Cardiac muscle cell (in vitro differentiated cells and primary cell): Measurements from ENCODE around the gene ACP6. TPM values are rescaled to one million over a fixed set of nuclear protein-coding genes. Genes with fewer than 3 reads are reported as not detected.
A peak's percentile ranks its signal among the peaks of the same experiment; 100 is the strongest.

Experiments used
- DNase-seq, 2 donors: peaks; one replicate each; pipeline versions ENCODE4 v3.0.0 to v3.0.0-alpha.2; 2010 to 2017; ENCODE audit warnings: low read depth in 1 of 2, low spot score in 1 of 2
- H3K27ac ChIP-seq: fragments of 200-600 bp; sonication (generic); 2 replicates; pipeline ENCODE4 v1.5.1; 2016
- H3K27me3 ChIP-seq: fragments of 200-600 bp; sonication (generic); 2 replicates; pipeline ENCODE4 v1.6.0; 2016; ENCODE audit warnings: control low read depth
- H3K36me3 ChIP-seq: fragments of 200-600 bp; sonication (generic); 2 replicates; pipeline ENCODE4 v1.5.1; 2016; ENCODE audit warnings: control low read depth
- H3K4me1 ChIP-seq: fragments of 200-600 bp; sonication (generic); 2 replicates; pipeline ENCODE4 v1.8.1; 2017; ENCODE audit warnings: low read depth, mild to moderate bottlenecking, mixed run types
- H3K4me3 ChIP-seq: fragments of 200-600 bp; sonication (generic); 2 replicates; pipeline ENCODE4 v1.5.1; 2016; ENCODE audit warnings: mild to moderate bottlenecking
- H3K9me3 ChIP-seq: fragments of 200-600 bp; sonication (generic); 2 replicates; pipeline ENCODE4 v1.5.1; 2017; ENCODE audit warnings: low read depth, mild to moderate bottlenecking, control low read depth
- CTCF ChIP-seq: IDR thresholded peaks from 2 replicates; pipeline ENCODE4 v1.5.1; 2012; ENCODE audit warnings: low read depth, mild to moderate bottlenecking, low read length
- polyA plus RNA-seq: library from polyadenylated mRNA; unstranded; fragments of >200 nt; fragmentation: Nextera tagmentation; extraction: Ambion mirVana; gene quantifications from 2 replicates; pipeline ENCODE4 v1.2.1, GENCODE V29; 2016
- total RNA-seq: library from RNA; depleted of rRNA; stranded (reverse); fragments of >200 nt; gene quantifications from 2 replicates; pipeline ENCODE4 v1.2.3, GENCODE V29; 2016

The ACP6 gene
- total and polyA plus RNA-seq, 2 experiments from 2014 or later, result 45.7 to 73.9 TPM

- H3K36me3 ChIP-seq, result peaks cover 75% of the 10 kb centered on the region
Observed at GRCh38 chr1:147613506-147613905, 56.8 kb downstream of the ACP6 start.

DNA sequence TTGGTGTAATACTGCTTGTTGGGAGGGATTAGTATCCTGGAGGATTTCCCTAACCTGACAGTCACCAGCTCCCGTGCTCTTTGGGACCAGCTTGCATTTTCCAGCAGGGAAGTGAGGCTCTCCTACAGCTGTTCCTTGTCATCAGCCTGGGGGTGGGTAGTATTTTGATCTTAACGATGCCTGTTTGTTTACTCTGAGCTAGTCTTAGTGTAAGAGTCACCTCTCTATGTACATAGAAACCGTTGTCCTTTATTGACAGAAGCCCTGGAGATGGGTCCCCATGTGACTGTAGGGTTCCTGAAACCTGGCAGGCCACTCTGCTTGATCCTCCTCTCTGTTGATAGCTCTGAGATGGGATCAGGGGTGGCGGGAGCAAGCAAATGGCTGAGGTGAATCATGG, 58.0 kb downstream of the ACP6 start:
- peaks cover 65% of the 10 kb centered on the region for H3K36me3 ChIP-seq
- H3K4me1 ChIP-seq, result peaks cover 12% of the 10 kb centered on the region
- no peak overlapping the region for H3K4me3 ChIP-seq
- TF ChIP-seq CTCF, result no peak
- H3K27me3 ChIP-seq, result no peaks in the 10 kb centered on the region
- DNase-seq, result no peak
- H3K27ac ChIP-seq, result no peak overlapping the region
- H3K9me3 ChIP-seq, result no peaks in the 10 kb centered on the region

More at GRCh38 chr1:147613506-147613905, 56.8 kb downstream of the ACP6 start:
- Histone ChIP-seq H3K4me1 (peaks cover 3% of the 10 kb centered on the region), H3K4me3 (no peak overlapping the region), H3K9me3 (no peaks in the 10 kb centered on the region), H3K27ac (no peak overlapping the region), H3K27me3 (no peaks in the 10 kb centered on the region)
- TF ChIP-seq CTCF, result no peak
- DNase-seq, result peak in 1 of 2 donors; percentile 37

DNA sequence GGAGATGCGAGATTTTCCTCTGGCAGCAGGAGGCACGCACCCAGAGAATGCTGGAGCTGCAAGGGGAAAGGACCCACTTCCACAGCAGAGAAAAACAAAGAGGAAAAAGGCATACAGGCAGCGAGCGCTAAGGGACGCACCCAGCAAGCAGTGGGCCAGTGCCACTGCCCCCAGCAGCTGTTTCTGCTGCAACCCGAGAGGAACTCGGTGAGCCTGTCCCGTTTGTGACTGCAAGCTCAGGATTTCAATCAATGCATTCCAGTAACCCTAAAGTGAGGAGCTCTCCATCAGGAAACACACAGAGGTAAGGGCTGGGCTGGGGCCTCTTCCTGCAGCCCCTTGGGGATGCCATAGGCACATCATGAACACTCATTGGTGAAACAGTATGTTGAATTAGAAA, 58.7 kb downstream of the ACP6 start:
- H3K27ac ChIP-seq, result no peak overlapping the region
- peaks cover 65% of the 10 kb centered on the region for H3K36me3 ChIP-seq

DNA sequence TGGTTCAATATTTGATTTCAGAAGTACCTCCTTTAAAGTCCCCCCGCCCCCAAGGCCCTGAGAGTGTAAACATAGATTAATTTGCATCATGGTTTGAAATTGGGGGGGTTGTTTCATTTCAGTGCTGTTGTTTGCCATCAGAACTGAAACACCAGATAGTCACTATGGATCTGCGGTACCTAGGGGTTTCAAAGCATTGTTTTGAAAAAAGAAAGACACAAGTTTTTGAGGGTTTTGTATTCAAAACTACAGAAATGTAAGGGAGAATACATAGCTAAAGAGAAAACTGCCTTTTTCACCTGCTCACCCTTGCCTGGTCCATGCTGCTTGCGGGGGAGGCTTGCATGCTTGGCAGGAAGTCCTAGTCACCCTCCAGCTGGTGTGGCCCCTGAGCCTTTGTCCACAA, 59.3 kb downstream of the ACP6 start:
- no peaks in the 10 kb centered on the region for H3K9me3 ChIP-seq
- no peak overlapping the region for H3K4me3 ChIP-seq
- H3K27me3 ChIP-seq, result no peaks in the 10 kb centered on the region
- no peak overlapping the region for H3K27ac ChIP-seq
- no peak for DNase-seq
- H3K36me3 ChIP-seq, result peaks cover 65% of the 10 kb centered on the region
- TF ChIP-seq CTCF, result no peak
- H3K4me1 ChIP-seq, result peaks cover 12% of the 10 kb centered on the region

More for the DNA sequence above, 58.7 kb downstream of the ACP6 start:
- Histone ChIP-seq H3K4me3 (no peak overlapping the region), H3K27me3 (no peaks in the 10 kb centered on the region), H3K9me3 (no peaks in the 10 kb centered on the region), H3K4me1 (peaks cover 12% of the 10 kb centered on the region)
- DNase-seq, result no peak
- TF ChIP-seq CTCF, result no peak

GRCh38 chr1:147609358-147609757, 61.0 kb downstream of the ACP6 start:
- Histone ChIP-seq H3K27me3 (no peaks in the 10 kb centered on the region), H3K36me3 (peaks cover 58% of the 10 kb centered on the region), H3K4me1 (peaks cover 12% of the 10 kb centered on the region), H3K27ac (no peak overlapping the region), H3K9me3 (no peaks in the 10 kb centered on the region), H3K4me3 (no peak overlapping the region)
- TF ChIP-seq CTCF, result no peak
- DNase-seq, result no peak

DNA sequence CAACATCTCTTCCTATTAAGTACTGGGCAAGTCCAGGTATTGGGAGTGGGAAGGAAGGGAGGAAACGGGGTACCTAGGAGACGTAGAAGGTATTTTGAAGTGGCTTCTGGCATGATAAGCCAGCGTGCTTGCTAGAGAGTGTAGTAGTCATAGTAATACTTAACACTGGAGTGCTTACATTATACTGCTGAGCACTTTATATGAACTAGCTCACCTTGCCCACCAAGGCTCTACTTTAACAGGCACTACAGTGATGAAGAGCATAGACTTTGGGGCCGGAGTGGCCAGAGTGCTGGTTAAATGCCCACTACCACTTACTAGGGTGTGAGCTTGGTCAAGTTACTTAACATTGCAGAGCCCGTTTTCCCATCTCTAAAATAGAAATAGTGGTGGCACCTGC, 61.7 kb downstream of the ACP6 start:
- H3K27ac ChIP-seq, result no peak overlapping the region
- H3K4me3 ChIP-seq, result no peak overlapping the region
- no peak for DNase-seq
- peaks cover 12% of the 10 kb centered on the region for H3K4me1 ChIP-seq
- TF ChIP-seq CTCF, result no peak
- no peaks in the 10 kb centered on the region for H3K27me3 ChIP-seq
- H3K9me3 ChIP-seq, result no peaks in the 10 kb centered on the region
- H3K36me3 ChIP-seq, result peaks cover 52% of the 10 kb centered on the region
